Measurements from ENCODE around the gene ITGA11.

GRCh38 chr15:68445351-68445750 lies 13.4 kb upstream of the ITGA11 start:
- no peak for TF ChIP-seq CTCF (conservative IDR thresholded peaks at IDR 0.05 in 1 of 2, IDR thresholded peaks at IDR 0.05 in 1 of 2; ENCODE audit: low read depth in 1 of 2, low read length in 2 of 2)
- no peak for TF ChIP-seq EZH2 (IDR thresholded peaks at IDR 0.05; ENCODE audit: low read length, missing control alignments)

All from fibroblast of lung (primary cell).